PC-9 (cell line): ENCODE measurements around the gene NARS2.

Experiments used
- EZH2 ChIP-seq: fragments of 200-600 bp; sonication (generic); IDR thresholded peaks from 2 replicates; pipeline ENCODE4 v1.8.0; 2017; ENCODE audit warnings: antibody characterized with exemption, low read depth
- TF ChIP-seq, protein P1 (sequence below): fragments of 200-600 bp; sonication (generic); conservative IDR thresholded peaks from 2 replicates; pipeline ENCODE4 v1.6.1; 2017; ENCODE audit warnings: mixed run types, antibody characterized with exemption, mild to moderate bottlenecking, moderate library complexity

DNA sequence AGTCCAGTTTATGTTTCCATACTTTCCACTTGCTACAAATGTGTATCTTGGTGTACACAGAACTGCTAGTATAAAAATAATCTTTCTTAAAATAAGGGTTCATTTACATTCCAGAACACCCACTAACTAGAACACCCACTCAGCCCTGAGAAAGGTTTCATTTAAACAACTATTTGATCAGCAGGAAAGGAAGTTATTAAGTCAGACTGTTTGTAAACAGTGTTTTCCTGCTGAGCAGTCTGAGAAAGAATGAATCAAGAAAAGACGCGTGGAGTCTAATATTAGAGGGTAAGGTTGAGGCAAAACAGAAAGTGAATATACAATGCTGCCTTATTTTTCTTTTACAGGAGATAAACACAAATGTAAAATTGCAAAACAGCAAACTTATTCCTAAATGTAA, 32.7 kb downstream of the NARS2 start:
- TF ChIP-seq, protein P1, sequence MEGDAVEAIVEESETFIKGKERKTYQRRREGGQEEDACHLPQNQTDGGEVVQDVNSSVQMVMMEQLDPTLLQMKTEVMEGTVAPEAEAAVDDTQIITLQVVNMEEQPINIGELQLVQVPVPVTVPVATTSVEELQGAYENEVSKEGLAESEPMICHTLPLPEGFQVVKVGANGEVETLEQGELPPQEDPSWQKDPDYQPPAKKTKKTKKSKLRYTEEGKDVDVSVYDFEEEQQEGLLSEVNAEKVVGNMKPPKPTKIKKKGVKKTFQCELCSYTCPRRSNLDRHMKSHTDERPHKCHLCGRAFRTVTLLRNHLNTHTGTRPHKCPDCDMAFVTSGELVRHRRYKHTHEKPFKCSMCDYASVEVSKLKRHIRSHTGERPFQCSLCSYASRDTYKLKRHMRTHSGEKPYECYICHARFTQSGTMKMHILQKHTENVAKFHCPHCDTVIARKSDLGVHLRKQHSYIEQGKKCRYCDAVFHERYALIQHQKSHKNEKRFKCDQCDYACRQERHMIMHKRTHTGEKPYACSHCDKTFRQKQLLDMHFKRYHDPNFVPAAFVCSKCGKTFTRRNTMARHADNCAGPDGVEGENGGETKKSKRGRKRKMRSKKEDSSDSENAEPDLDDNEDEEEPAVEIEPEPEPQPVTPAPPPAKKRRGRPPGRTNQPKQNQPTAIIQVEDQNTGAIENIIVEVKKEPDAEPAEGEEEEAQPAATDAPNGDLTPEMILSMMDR: no peak
- TF ChIP-seq EZH2: no peak
